NCI-H524 treated with DMSO at 0.1 percent for 48 hours (cell line): ENCODE results near the gene LAMA3.

Source experiments
- DNase-seq: peaks from one replicate; lab custom pipeline; 2025; lab: John Stamatoyannopoulos, UW

LAMA3 gene

DNA sequence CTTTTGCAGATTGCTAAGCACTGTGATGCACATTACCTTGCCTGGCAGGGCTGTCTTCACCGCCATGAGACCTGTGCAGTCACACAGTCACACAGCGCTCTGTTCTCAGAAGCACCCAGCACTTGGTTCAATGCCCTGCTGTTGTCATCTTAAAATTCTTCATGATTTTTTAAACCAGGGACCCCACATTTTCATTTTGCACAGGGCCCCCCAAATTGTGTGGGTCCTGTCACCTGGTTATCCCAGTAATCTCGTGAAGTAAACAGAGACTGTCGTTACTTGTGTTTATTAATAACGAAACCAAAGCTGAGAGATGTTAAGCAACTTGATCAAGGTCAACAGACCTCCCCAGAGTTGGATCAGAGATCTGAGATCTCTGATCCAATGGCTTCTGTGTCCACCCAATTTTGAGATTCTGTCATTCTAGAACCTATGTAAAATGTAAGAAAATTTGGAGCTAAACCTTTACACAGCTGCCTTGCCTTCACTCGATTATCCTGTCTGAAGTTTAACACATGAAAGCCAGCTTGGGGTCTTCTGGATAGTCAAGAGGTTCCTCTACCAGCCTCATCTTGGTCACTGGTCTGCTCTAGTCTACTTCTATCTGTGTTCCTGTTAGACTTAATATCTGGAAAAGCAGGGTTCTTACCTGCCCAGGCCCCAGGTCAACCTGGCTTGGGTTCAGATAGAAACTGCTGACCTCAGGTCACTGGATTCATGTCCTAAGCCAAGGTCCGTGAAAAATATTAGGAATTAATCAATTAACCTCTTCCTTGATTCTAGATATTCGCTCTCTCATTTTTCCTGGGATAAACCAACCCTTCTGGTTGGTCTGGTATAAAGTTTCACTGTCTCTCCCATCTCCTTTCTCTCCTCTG is 311.6 kb downstream of the LAMA3 start:
- DNase-seq, result no peak

DNA sequence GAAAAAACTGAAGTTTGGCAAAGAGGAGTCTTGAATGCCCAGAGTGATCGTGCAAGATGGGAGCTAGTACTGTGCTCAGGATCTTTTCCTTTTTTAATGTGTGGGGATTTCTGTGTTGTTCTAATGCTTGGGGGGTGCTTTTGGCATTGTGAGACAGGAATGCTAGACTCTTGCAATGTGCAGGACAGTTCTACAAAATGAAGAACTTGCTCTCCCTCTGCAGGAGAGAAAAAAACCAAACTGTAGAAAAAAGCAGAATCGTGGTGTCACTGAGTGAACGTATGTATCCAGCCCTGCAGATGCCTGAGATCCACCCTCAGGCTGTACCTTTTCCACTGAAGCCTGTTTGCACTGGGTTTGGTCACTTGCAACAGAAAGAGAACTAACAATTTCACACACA is 313.2 kb downstream of the LAMA3 start:
- no peak for DNase-seq

DNA sequence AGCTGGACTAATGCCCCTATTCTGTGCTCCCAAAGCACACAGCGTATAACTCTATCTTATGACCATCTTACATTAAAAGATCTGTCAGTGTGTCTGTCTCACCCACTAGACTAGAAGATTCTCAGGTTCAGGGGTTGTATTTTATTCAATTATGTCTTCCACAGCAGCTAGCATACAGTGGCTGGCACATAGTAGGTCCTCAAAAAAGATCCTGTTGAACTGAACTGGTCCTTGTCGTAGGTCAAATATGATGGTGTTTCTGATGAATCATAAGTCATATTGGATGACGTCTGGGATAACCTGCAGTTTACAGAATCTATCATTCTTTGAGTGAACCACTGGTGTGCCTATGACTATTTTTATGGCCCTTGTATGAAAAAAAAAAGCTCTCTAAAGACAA is 314.0 kb downstream of the LAMA3 start:
- DNase-seq, result no peak

DNA sequence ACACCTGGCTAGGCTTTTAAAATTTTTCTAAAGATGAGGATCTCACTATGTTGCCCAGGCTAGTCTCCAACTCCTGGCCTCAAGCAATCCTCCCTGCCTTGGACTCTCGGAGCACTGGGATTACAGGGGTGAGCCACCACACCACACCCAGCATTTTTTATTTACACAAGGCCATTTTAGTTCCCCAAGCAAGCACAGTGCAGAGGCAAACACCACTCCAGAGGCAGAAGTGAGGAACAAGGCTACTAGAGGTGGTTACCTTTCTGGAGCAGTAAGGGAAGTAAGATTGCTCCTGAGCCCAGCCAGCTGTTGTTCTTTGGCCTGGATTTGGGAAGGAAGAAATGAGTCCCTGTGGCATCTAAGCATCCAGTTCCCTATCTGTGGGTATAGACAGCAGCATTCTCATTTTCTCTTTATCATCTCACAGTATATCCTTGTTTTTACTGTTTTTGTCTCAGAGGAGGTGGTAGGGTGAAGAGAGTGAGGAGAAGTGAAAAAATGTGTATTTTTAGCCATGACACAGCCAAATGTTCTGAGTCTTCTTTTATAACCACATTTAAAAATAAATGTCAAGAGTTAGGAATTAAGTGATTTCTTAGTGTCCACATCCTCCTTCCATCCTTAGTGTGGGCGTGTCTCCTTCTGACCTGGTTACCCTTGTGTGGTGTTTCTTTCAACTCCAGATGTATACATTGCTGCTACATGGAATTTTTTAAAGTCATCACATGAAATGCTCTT is 314.8 kb downstream of the LAMA3 start:
- DNase-seq, result no peak
